Stimulated activated CD8-positive, alpha-beta memory T cell treated with anti-CD3 and anti-CD28 coated beads, Interleukin-7, amount 100 ng/mL, for 1 hour (primary cell): Measurements from ENCODE around the gene POLG2.
"Not testable (repeated sequence)": the region's sequence is repeated elsewhere in the genome, so short reads cannot be mapped to it uniquely, and the experiment has no call there.

Experiments
- DNase-seq, 2 donors: peaks; one replicate each; pipeline ENCODE4 v3.0.0-alpha.2; 2020; ENCODE audit warnings: low read depth in 2 of 2

Gene POLG2

GRCh38 chr17:64439956-64440355 lies 56.9 kb downstream of the POLG2 start:
- no peak for DNase-seq

DNA sequence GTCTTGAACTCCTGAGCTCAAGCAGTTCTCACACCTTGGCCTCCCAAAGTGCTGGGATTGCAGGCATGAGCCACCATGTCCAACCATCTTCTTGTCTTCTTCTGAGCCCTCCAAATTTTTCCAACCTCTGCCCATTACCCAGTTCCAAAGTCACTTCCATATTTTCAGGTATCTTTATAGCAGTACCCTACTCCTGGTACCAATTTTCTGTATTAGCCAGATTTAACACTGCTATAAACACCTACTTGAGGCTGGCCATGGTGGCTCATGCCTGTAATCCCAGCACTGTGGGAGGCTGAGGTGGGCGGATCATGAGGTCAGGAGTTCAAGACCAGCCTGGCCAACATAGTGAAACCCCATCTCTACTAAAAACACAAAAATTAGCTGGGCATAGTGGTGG lies 57.3 kb downstream of the POLG2 start:
- DNase-seq, result not testable (repeated sequence)

GRCh38 chr17:64437944-64438525 lies 58.8 kb downstream of the POLG2 start:
- DNase-seq, result no peak

DNA sequence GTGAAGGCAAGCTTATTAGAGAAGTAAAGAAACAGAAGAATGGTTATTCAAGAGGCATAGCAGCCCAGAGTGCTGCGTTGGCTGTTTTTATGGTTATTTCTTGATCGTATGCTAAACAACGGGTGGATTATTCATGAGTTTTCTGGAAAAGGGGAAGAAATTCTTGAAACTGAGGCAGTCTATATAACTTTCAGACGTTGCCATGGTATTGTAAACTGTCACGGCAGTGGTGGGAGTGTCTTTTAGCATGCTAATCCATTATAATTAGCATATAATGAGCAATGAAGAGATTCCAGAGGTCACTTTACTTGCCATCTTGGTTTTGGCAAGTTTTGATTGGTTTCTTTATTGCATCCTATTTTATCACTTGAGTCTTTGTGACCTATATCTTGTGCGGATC lies 65.3 kb downstream of the POLG2 start:
- DNase-seq, result no peak

GRCh38 chr17:64430036-64430435 lies 66.8 kb downstream of the POLG2 start:
- DNase-seq, result not testable (repeated sequence)

DNA sequence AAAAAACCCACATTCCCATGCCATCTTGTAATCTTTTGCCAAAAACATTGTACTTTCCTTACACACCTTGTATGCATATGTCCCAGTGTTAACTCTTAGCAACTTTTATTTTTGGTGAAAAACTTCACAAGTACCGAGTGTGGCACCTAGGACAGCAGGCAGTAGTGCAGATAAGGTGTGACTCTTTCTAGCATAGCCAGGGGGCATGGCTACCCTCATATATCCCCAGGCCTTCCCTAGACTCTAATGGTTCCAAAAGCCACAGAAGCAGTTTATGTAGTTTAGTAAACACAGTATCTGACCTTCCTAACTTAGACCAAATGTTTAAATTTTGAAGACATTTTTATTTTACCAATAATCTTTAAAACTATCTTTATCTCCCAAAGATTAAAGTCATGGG lies 68.4 kb downstream of the POLG2 start:
- DNase-seq, result no peak
